Caki2 (cell line): ENCODE measurements around the gene KRTAP12-2. TPM values are rescaled to one million over a fixed set of nuclear protein-coding genes. Genes with fewer than 3 reads are reported as not detected.
"Not testable (repeated sequence)": the region's sequence is repeated elsewhere in the genome, so short reads cannot be mapped to it uniquely, and the experiment has no call there.

Experiments
- DNase-seq: peaks from one replicate; pipeline ENCODE4 v3.0.0-alpha.2; 2015; ENCODE audit warnings: low read depth
- in situ Hi-C: cut with HindIII; loops from 2 replicates; pipeline ENCODE4 v1.10.0; 2016; ENCODE audit warnings: low sequenced_read_pairs, low pct_unique_long_range_greater_than_20kb, mixed read lengths
- total RNA-seq: library from RNA; depleted of rRNA; stranded (reverse); fragments of >200 nt; shearing (Covaris generic); gene quantifications from 2 replicates; pipeline ENCODE4 v1.2.3, GENCODE V29; 2014; ENCODE audit warnings: low replicate concordance

KRTAP12-2 gene
- total RNA-seq, 1 experiment from 2014 or later = not detected

DNA sequence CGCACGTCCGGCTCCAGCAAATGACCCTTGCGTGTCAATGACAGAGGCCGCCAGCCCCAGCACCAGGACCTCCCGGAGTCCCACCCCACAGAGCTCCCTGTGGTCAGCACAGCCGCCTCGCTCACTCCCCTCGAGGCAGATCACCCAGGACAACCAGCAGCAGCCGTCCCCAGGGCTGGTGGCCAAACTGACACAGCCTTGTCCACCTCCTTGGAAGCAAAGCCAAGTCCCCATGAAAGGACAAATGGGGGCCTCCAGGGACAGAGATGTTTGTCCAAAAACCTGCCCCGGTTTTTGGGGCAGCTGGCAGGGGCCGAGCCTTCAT is 27.4 kb downstream of the KRTAP12-2 start:
- no peak for DNase-seq
- in situ Hi-C loops = no loop called here

DNA sequence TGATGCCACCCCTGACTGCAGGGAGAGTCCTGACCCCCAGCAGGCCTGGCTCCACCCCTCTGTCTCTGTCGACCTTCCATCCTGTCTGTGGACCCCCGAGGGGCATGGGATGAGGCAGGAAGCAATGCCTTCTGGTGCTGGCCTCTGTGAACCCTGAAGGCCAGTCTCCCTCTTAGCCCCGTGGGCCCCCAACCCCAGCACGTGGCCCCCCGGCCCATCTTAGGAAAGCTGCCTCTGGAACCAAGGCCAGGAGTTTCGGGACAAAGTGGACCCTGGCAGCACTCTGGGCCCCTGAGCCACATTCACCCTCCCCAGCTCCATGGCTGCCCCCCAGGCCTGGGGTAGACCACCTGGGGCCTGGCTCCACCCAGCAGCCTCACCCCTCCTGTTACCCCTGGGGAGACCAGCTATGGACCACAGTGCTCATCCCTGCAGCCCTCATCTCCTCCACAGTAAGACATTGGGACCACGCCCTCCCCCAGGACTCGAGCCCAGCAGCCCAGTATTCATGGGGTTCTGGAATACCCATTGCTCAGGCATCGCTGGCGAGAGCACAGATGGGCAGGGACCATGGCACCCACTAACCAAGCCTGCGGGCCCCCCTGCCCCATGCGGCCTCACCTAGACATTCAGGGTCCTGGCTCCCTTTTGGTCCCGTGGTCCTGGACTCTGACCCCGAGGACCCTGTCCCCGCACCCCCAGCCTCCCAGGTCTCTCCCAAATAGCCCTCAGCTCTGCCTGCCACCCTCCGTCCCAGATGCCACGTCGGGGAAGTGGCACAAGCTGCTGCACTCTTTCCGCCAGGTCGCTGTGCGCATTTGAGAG is 28.0 kb downstream of the KRTAP12-2 start:
- in situ Hi-C loops, DNase-seq: not testable (repeated sequence)

DNA sequence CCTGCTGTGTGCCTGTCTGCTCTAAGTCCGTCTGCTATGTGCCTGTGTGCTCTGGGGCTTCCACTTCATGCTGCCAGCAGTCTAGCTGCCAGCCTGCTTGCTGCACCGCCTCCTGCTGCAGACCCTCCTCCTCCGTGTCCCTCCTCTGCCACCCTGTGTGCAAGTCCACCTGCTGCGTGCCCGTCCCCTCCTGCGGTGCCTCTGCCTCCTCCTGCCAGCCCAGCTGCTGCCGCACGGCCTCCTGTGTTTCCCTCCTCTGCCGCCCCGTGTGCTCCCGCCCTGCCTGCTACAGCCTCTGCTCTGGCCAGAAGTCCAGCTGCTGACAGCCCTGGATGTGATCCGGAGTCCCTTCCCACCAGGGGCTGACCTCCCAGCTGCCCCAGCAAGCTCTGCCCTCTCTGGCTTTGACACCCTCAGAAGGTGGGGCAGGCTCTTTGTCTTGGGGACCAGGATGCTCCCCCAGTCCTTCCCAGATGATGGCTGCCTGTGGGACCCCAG is 28.8 kb downstream of the KRTAP12-2 start:
- DNase-seq, in situ Hi-C loops: not testable (repeated sequence)

DNA sequence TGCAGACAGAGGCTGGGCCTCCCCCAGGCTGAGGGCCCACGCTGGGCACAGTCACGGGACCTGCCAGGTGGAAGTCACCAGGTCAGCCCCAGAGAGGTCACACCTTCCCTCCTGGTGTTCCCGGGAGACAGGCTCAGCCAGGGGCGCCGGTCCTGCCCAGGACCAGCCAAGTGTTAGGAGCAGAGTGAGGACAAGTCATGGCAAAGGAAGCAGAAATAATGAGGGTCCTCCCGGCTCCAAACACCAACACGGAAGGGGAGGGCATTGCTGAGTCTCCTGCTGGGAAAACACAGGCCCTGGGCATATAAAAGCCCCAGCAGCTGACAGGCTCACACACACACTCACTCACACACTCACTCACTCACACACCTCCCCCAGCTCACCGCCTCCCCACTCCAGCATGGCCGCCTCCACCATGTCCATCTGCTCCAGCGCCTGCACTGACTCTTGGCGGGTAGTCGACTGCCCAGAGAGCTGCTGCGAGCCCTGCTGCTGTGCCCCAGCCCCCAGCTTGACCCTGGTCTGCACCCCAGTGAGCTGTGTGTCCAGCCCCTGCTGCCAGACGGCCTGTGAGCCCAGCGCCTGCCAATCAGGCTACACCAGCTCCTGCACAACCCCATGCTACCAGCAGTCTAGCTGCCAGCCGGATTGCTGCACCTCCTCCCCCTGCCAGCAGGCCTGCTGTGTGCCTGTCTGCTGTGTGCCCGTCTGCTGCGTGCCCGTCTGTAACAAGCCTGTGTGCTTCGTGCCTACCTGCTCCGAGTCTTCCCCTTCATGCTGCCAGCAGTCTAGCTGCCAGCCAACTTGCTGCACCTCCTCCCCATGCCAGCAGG is 29.5 kb downstream of the KRTAP12-2 start, which contains the start of gene KRTAP10-10:
Gene KRTAP10-10, plus strand, starts transcription at position 339 of the 833 bp plus-strand sequence. Its CDS starts 62 bp downstream, at position 401.
- in situ Hi-C loops = no loop called here
- no peak for DNase-seq

DNA sequence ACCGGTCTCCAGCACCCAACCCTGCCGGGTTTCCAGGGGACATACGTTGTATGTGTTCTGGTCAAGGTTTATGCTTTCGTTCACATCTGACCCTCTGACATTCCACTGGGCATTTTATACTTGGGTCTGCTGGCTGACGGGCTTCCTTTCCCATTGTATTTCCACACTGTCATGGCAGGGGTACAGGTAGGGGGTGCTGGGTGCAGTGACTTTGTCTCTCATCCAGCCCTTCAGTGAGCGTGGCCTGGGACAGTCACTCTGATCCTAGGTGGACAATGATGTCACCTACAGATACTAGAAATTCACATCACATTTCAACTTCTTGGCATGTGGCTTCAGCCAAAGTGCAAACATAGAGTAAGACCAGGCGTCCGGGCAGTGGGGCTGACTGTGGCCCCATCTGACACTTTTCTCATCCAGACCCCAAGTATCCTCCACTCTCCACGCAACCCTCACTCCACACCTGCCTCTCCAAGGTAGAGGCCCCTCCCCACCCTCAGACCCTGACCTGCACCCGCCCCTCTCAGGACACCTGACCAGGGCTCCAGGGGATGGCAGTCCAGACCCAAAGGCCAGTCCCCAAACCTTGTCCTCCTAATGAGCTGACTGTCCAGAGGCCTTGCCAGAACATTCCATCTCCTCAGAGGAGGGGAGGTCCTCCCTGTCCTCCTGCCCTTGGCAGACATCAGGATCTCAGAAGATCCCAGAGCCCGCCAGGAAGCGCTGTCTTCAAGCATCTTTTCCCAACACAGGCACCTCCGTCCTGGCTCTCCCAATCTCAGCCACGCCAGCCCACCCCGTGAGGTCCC is 30.3 kb downstream of the KRTAP12-2 start:
- in situ Hi-C loops = no loop called here
- no peak for DNase-seq

DNA sequence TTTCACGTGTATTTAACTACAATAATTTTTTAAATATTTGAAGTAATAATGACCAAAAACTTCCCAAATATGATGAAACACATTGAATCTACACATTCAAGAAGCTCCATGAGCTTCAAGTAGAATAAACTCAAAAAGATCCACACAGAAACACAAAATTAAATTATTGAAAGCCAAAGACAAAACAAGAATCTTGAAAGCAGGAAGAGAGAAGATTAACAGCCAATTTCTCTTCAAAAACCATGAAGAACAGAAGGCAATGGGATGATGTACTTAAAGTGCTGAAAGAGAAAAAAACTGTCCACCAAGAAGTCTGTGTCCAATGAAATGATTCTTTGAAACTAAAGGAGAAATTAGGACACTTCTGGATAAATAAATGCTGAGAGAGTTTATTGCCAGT is 34.7 kb downstream of the KRTAP12-2 start:
- no peak for DNase-seq
- in situ Hi-C loops = no loop called here

DNA sequence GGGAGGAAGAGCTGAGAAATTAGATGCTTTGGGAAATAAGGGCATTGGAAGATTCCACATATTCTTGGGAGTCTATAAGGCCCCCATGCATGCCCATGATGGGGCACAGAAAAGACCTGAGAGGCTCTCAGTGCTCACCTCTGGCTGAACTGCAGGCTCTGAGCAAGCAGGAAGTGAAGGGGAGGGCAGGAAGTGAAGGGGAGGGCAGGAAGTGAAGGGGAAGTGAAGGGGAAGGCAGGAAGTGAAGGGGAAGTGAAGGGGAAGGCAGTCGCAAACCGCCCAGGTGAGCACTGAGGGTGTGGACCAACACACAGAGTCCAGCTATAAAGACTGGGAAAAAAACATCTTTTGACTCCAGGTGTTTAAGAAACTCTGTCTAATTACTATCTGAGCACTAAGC is 36.3 kb downstream of the KRTAP12-2 start:
- in situ Hi-C loops = no loop called here

DNA sequence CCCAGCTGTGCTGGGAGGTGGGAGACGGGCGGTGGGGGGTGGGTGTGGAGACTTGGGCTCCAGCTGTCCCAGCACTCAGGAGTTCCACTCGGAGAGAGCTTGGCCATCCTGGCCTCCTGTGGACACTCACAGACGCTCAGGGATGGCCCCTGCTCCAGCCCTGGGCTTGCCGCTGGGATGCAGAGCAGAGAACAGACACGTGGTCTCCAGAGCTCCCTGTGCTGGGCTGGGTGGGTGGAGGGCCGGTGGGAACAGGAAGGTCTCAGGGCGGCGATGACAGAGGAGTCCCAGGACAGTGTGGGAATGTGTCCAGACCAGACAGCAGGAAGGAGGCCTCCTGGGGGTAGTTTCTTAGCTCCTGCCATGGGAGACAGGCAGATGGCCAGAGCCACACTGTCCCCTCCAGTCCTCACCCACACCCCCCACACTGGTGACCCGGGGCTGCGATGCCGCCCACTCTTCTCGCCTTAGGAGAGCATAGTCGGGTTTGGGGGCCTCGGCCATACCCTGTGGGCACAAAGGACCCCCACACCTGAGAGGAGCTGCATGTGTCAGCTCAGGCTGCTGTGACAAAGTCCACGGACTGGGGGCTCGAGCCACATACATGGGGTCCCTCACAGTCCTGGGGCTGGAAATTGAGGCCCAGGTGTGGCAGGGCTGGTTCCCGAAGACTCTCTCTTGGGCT is 37.9 kb downstream of the KRTAP12-2 start:
- no peak for DNase-seq
- in situ Hi-C loops = no loop called here

More for the DNA sequence above, 36.3 kb downstream of the KRTAP12-2 start:
- DNase-seq = no peak

DNA sequence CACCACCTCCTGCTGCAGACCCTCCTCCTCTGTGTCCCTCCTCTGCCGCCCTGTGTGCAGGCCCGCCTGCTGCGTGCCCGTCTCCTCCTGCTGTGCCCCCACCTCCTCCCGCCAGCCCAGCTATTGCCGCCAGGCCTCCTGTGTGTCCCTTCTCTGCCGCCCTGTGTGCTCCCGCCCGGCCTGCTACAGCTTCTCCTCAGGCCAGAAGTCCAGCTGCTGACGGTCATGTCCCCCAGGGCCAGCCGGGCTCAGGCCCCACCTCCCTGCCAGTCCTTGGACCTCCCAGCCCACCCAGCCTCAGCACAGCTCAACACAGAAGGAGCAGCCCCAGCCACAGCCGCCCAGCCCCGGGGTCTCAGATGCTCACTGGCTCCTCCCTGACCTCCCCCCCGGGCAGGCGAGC is 38.9 kb downstream of the KRTAP12-2 start:
- DNase-seq, in situ Hi-C loops: not testable (repeated sequence)

DNA sequence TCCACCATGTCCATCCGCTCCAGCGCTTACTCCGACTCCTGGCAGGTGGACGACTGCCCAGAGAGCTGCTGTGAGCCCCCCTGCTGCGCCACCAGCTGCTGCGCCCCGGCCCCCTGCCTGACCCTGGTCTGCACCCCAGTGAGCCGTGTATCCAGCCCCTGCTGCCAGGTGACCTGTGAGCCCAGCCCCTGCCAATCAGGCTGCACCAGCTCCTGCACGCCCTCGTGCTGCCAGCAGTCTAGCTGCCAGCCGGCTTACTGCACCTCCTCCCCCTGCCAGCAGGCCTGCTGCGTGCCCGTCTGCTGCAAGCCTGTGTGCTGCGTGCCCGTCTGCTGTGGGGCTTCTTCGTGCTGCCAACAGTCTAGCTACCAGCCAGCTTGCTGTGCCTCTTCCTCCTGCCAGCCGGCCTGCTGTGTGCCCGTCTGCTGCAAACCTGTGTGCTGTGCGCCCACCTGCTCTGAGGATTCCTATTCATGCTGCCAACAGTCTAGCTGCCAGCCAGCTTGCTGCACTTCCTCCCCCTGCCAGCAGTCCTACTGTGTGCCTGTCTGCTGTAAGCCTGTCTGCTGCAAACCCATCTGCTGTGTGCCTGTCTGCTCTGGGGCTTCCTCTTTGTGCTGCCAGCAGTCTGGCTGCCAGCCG is 39.4 kb downstream of the KRTAP12-2 start:
- DNase-seq, in situ Hi-C loops: not testable (repeated sequence)

DNA sequence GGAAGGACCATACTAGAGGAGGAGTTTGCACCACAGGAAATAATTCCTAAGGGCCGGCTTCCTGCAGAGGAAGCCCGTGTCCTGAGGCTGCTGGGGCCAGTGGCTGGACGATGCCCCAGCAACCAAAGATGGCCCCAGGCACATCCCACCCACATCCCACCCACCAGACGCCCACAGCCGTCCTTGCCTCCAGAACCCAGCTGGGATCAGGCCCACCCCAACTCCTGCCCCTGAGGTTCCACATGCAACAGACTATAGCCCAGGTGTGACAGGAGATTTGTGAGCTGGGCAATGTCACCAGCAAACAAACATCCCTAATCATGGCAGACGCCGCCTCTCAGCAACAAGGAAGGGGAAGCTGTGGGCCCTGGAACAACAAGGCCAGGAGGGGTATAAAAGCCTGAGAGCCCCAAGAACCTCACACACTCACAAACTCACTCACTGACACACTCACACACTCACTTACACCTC is 40.0 kb downstream of the KRTAP12-2 start, which contains the start of gene KRTAP10-9:
Gene KRTAP10-9, plus strand, starts transcription at position 421 of the 471 bp plus-strand sequence. CDS start 79 bp downstream, outside the sequence.
- in situ Hi-C loops = no loop called here
- DNase-seq = no peak

DNA sequence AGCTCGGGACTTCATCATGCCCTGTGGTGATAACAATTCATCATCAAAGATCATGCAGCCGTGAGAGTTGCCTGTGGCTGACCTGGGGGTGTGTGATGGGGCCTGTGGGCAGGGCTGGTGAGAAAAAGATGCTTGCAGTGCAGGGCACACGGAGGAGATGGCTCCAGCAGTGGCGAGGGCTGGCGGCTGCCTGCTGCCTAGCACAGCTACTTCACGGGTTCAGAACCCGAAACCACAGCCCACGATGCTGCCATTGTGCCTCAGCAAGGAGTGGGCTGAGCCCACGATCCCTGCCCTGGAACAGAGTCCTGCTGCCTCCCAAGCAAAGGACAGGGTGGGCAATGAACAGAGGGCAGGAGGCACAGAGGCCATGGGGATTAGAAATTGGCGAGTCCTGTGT is 40.5 kb downstream of the KRTAP12-2 start:
- no peak for DNase-seq
- in situ Hi-C loops = no loop called here

DNA sequence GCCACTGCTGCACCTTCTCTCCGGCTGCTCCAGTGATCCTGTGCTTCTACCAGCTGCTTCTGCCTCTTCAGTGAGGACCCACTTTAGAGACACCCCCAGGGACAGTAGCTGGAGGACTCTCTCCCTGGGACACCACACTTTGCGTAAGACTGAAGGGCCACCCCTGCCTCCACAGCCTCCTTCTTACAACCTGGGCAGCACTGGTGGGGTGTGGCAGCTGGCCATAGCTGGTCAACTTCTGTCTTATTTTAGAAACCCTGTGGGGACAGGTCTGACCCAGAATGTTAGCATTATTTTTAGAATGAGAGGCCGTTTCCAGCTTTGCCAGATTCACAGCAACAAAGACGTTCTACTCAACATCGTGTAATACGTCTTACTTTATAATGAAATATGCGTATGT is 41.0 kb downstream of the KRTAP12-2 start:
- DNase-seq = no peak
- in situ Hi-C loops = no loop called here

DNA sequence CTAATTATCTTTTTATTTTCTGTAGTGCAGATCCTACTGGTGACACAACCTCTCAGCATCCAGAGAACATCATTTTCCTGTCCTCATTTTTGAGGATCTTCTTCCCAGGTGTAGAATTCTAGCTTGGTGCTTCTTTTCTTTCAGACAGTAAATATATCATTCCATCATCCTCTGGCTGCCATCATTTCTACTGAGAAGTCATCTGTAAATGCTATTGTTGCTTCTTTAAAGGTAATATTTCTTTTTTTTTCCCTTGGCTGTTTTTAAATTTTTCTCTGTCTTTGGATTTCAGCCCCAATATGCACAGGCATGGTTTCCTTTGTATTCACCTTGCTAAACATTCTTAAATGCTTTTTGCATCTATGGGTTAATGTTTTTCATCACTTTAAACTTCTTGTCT is 43.2 kb downstream of the KRTAP12-2 start:
- no peak for DNase-seq
- in situ Hi-C loops = no loop called here

DNA sequence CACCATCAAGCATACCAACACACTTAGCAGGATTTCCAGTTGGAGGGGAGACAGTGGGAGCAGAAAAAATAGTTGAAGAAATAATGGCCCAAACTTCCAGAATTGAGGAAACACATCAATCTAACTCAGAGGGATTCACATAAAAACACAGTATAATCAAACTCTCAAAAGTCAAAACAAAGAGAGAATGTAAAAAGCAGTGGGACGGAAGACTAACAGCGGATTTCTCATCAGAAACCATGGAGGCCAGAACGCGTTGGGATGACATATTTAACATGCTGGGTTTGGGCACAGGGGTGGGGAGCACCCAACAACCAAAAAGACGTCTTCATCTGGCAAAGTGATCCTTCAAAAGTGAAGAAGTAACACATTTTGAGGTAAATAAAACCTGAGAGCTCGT is 46.8 kb downstream of the KRTAP12-2 start:
- in situ Hi-C loops = no loop called here
- DNase-seq = no peak

DNA sequence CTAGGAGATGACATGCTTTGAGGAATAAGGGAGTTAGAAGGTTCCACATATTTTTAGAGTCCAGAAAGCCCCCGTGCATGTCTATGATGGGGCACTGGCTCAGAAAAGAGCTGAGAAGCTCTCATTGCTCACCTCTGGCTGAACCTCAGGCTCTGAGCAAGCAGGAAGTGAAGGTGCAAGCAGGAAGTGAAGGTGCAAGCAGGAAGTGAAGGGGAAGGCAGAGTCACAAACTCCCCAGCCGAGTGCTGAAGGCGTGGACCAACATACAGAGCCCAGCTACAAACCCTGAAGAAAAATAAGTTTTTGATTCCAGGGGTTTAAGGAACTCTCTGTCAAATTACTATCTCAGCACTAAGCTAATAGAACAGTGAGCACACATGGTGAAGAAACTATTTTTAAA is 47.8 kb downstream of the KRTAP12-2 start:
- in situ Hi-C loops = no loop called here
- DNase-seq = no peak

DNA sequence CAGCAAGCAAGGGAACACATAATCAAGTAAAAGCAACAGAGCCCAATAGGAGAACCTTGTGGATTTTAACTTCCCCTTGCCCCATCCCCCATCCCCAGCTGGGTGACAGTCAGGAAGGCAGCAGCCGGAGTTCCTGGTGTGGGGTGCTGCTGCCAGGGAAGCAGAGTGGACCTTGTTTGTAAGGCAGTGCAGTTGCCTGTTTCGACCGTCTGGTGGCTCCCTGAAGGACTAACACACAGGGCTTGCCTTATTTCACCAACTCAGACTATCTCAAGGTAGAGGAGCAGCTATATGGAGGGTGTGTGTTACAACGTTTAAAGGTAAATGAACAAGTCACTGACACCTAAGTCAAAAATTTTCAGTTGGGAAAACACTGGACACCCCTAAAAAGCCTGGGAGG is 48.2 kb downstream of the KRTAP12-2 start:
- in situ Hi-C loops = no loop called here
- no peak for DNase-seq
